GM21528 (cell line): ENCODE measurements around the gene YEATS2.
A peak's percentile ranks its signal among the peaks of the same experiment; 100 is the strongest.

Source experiments
- ATAC-seq: cut with Tn5 transposase; IDR thresholded peaks from one replicate; pipeline ENCODE4 v1.9.1; 2021; ENCODE audit warnings: mild to moderate bottlenecking, moderate library complexity; ENCODE audit not compliant: unreplicated experiment, low FRiP score

The YEATS2 gene

GRCh38 chr3:183810643-183811594 is 113.3 kb downstream of the YEATS2 start:
- no peak for ATAC-seq

- ATAC-seq = no peak
These were observed 114.0 kb downstream of the YEATS2 start for GRCh38 chr3:183811638-183812037.

GRCh38 chr3:183812761-183813445 is 115.3 kb downstream of the YEATS2 start:
- no peak for ATAC-seq

GRCh38 chr3:183814240-183814639 is 116.6 kb downstream of the YEATS2 start:
- no peak for ATAC-seq

- ATAC-seq = no peak
These were observed 118.0 kb downstream of the YEATS2 start for GRCh38 chr3:183815563-183815940.

- no peak for ATAC-seq
These were observed 118.4 kb downstream of the YEATS2 start for GRCh38 chr3:183815951-183816475.

- ATAC-seq = no peak
These were observed 119.3 kb downstream of the YEATS2 start for GRCh38 chr3:183816681-183817510.

GRCh38 chr3:183817639-183818038 is 120.0 kb downstream of the YEATS2 start:
- ATAC-seq = no peak

GRCh38 chr3:183818041-183818620 is 120.5 kb downstream of the YEATS2 start:
- ATAC-seq = no peak

- ATAC-seq = no peak
These were observed 121.4 kb downstream of the YEATS2 start for GRCh38 chr3:183818706-183819624.

- ATAC-seq = no peak
These were observed 122.2 kb downstream of the YEATS2 start for GRCh38 chr3:183819831-183820230.

- ATAC-seq = no peak
These were observed 125.0 kb downstream of the YEATS2 start for GRCh38 chr3:183822631-183823030.

- ATAC-seq = no peak
These were observed 126.4 kb downstream of the YEATS2 start for GRCh38 chr3:183823963-183824362.

- ATAC-seq = peak; percentile 18
These were observed 127.3 kb downstream of the YEATS2 start for GRCh38 chr3:183824761-183825455.

GRCh38 chr3:183825456-183826161 is 128.0 kb downstream of the YEATS2 start, which contains the start of gene MAP6D1:
Gene MAP6D1 (minus strand): TSS chr3:183825577. CDS start chr3:183825547, 30 bp downstream.
- peak; percentile 46 for ATAC-seq

GRCh38 chr3:183826448-183827250 is 129.1 kb downstream of the YEATS2 start:
- no peak for ATAC-seq
